GM18870 (cell line): ENCODE measurements around the gene VAV2.
"Not testable (repeated sequence)": the region's sequence is repeated elsewhere in the genome, so short reads cannot be mapped to it uniquely, and the experiment has no call there.

ENCODE experiments used
- ATAC-seq: cut with Tn5 transposase; IDR thresholded peaks from one replicate; pipeline ENCODE4 v1.9.1; 2021; ENCODE audit warnings: moderate library complexity; ENCODE audit not compliant: unreplicated experiment

VAV2 gene

DNA sequence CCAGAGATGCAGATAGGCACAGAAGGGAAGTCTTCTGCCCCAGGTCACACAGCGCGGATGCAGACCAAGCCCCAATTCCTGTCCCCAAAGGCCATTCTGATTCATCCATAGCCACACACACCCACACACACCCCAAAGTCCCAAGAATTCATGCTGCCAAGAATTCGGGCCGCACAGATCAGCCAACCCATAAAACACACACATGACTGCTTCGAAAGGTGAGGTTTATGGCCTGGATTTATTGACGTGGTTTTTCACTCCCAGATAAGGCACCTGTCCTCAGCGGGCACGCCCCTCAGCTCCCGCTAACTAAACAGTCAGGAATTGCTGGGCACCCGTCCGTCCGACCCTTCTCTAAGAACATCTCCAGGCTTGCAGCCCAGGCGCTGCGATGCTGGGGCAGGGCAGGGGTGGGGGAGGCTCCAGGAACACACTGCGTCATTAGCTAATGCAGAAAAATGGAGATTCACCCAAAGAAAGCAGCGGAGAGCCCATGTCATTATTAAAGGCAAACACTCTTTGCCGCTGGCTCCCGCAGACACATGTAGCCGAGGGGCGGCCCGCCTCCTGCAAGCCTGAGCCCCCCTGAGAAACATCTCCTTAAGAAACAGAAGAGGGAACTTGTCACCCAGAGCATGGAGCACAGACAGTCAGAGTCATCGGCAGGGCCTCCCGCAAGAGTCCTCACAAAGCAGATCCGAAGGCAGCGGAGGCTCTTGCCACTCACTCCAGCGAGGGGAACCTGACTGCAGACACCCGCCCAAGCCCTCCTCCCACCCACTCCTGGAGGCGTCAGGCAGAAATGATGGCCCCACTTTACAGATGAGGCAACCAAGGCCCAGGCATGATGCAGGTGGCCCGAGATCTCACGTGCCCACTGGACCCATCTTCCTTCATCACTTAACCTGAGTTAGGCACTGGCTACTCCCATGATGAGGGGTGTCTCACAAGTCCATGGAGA, 19.9 kb downstream of the VAV2 start:
- ATAC-seq, result no peak

DNA sequence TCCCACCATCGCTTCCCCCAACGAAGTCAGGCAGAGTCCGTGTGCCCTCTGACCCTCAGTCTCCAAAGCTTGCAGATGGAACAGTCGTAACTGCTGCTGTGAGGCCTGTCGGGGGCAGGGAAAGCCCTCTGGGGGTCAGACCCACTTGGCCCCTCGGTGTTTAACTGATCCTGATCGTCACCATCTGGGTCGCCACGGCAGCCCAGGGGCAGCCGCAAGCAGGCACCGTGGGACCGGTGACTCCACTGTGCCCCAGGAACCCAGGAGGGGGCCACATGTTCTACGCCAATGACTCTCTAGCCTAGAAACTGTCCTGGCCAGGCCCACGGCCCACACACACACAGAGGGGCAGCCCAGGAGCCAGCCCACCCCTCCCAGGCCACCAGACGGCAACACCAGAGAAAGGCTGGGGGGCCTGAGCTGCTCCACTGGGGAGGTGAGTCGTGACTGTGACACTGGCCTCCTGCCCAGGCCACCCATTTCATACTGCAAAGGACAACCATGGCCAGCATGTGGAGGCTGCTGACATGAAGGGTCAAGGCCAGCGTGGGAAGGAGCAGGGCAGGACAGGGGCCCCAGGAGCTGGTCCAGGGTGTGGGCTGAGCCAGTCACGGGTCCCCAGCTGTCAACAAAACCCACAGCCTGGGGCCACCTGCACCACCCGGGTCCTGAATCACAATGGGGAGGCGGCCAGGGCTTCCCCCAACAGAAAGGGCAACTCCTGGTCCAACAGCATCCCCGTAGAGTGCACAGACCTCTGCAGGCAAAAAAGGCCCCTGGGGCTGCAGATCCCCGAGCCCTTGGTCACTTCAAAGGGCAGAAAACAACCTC, 20.8 kb downstream of the VAV2 start:
- no peak for ATAC-seq

DNA sequence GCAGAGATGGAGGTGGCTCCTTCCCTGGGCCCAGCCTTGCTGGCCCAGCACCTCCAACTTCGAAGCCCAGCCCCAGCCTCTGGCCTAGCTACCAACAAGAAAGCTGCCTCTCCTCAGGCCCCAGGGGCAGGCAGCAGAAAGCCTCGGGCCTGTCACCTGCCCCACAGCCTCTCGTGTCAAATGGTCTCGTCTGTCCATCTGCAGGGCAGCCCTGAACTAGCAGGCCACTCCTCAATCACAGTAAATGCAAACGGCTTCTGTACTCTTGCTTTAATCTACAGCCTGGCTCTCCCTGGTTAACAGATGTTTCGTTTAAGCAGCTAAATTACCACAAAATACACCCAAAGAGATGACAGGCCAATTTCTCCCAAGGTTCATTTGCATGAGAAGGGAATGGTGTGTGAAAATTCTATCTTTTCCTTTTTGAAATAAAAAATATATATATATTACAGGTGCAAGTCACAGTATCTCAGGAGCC, 21.5 kb downstream of the VAV2 start:
- ATAC-seq, result no peak

DNA sequence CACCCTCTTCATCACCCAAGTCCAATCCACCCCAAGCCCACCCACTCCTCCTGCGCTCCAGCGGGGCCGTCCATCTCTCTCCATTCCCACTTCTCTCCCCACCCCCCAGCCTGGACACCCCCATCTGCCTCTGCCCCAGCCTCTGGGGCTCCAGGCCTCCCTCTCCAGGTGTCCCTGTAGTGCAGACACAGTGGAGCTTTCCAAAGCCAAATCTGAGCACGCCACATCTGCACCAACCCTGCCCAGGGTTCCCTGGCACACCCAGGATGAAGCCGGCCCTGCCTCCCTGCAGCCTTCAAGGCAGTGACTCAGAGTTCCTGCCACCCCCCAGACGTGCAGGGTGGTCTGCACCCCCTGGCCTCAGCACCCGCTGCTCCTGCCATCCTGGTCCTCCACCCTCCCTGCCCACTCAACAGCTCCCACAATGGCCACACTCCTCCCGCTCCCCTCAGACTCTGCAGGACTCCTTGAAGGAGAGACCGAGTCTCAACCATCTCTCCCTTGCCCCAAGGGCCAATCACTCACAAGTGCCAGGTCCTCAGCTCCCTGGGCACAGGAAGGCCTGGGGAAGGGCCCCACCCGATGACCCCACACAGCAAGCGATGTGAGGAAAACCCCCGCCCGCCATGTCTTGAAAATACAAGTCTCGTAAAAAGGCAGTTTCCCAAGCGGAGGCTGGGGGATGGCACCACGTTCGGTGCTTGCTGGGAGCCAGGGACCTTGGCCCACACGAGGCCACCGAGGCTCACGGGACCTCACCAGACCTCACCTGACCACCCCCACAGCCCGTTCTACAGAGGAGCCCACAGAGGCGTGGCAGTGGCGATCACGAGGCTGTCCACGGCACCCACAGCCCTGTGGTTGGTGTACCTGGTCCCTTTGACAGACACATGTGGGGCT, 22.2 kb downstream of the VAV2 start:
- ATAC-seq, result no peak

DNA sequence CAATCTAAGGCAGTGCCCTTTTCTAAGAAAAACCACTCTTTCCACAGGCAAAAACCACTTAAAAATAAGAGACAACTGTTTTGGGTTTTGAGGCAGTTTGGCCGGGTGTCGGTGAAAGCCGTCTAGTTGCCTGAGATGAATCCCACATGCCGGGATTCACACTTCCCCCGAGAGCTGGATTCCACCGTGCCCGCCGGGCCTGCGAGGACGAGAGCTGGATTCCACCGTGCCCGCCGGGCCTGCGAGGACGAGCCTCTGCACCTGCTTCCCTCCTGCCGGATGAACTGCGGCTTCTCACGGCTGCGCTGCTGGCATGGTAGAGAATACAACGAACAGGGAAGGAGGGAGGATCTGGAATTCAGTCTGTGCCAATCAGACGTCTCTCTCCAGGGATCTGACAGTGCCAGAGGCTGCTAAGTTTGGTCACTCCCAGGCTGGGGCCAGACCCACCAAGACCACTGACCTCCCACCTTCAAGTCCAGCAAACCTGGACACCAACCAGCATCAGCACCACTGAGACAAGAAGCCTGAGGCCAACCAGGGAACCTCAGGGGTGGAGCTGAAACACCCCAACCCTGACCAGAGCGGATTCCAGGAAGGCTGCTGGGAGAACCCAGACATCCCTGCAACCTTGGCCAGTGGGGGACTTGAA, 23.0 kb downstream of the VAV2 start:
- ATAC-seq, result no peak

DNA sequence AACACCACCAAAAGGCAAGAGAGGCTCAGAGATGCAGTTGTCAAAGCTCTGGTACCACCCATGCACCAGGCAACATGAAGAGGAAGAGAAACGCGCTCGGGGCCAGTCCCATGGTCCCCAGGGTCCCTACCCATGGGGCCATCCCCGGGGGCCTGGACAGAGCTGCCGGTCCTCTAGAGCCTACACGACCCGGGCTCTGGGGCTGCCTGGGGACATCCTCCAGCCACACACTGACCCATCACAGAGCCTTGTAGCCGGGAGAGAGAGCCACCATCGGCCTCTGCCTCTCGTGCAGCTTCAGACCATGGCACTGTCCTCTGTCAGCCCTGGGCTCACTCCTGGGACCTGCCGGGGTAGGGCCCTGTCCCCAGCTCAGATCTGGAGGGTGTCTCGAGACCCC, 23.7 kb downstream of the VAV2 start:
- no peak for ATAC-seq

DNA sequence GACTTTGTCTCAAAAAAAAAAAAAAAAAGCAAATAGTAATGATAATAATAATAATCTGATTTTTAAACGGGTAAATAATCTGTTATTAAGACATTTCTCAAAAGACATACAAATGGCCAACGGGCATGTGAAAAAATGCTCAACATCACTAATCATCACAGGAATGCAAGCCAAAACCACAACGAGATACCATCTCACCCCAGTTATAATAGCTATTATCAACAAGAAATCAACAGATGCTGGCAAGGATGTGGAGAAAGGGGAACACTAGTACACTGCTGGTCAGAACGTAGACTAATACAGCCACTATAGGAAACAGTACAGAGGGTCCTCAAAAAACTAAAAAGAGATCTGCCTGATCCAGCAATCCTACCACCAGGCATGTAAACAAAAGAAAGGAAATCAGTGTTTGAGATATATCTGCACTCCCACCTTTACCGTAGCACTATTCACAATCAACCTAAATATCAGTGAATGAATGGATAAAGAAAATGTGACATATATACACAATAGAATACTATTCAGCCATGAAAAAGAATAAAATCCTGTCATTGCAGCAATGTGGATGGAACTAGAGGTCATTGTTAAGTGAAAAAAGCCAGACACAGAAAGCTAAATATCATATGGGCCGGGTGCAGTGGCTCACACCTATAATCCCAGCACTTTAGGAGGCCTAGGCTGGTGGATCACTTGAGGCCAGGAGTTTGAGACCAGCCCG, 24.9 kb downstream of the VAV2 start:
- ATAC-seq, result no peak

DNA sequence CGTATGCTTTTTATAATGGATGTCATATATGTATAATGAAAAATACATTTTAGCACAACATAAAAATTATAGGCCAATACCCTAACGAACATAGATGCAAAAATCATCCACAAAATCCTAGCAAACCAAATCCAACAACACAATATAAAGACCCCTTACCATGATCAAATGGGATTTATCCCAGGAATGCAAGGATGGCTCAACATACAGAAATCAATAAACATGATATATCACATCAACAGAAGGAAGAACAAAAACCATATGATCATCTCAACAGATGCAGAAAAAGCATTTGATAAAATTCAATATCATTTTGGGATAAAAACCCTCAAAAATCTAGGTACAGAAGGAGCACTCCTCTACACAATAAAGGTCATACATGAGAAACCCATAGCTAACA, 27.7 kb downstream of the VAV2 start:
- ATAC-seq, result no peak

DNA sequence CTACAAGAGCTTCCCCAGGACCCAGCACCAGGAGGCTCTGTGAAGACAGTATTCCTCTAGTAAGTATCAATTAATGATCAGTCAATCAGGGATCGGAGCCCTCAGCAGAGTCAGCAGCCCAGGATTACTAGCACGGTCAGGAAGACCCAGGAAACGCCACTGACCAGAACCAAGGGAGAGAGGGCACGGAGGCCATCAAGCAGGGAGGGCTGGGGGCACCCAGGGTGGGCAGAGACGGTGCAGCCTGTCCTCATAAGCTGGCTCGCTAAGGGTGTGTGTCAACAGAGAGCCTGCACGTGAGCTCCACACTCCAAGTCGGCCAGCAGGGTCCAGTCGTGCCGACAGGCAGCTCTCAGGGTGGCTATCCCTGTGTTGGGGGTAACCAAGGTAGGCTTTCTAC, 29.0 kb downstream of the VAV2 start:
- no peak for ATAC-seq

DNA sequence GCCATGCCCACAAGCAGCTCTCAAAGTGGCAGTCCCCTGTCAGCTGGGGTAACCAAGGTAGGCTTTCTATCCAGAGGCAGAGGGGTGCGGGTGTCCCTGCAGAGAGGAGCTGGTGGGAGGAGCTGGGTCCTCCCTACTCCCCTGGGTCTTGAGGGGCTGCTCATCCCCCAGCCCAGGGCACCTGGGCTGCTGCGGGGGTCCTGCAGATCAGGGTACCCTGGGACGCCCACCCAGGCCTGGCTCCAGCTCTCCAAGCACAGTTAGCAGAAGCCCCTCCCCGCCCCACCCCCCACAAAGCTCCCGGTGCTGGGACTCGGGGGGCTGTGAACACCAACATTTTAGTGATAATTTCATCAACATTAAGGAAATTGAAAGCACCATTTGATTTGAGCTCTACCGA, 29.8 kb downstream of the VAV2 start:
- no peak for ATAC-seq

DNA sequence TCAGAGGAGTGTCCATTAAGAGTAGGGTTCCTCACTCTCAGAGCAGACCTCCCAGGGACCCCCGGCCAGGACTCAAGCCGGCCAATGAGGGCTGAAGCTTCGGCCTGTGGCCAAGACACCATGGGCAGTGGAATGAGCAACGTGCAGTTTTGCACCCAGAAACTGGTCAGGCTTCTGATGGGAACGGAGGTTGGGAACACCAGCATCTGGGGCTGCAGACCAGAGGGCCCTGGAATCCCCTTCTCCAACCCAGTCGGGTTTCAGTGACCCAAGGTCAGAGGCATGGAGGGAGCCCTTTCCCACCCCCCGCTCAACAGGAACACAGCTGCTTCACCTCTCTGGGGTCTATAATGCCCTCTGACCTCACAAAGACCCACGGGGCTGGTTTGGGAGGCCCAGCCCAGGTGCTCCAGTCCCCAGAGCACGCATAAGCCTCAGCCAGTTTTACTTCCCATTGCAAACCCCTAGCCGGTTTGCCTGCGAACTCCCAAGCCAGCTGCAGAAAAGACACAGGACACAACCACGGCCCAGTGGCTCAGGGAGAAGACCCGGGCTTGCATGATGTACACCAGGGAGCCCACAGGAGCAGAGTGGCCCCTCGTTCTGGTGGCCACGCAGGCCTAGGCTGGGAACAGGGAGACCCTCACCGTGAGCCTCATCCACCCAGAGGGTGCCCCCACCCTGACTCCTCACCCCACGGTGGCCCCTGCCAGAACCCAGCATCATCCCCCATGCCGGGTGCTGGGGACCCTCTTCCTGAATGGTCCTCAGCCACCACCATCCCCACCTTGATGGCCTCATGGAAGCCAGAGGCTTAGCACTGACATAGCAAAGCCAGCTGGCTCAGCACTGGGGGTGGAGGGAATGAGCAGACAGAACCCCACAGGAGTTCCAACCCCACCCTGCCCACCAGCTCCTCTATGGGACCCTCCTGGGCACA, 30.6 kb downstream of the VAV2 start:
- no peak for ATAC-seq

DNA sequence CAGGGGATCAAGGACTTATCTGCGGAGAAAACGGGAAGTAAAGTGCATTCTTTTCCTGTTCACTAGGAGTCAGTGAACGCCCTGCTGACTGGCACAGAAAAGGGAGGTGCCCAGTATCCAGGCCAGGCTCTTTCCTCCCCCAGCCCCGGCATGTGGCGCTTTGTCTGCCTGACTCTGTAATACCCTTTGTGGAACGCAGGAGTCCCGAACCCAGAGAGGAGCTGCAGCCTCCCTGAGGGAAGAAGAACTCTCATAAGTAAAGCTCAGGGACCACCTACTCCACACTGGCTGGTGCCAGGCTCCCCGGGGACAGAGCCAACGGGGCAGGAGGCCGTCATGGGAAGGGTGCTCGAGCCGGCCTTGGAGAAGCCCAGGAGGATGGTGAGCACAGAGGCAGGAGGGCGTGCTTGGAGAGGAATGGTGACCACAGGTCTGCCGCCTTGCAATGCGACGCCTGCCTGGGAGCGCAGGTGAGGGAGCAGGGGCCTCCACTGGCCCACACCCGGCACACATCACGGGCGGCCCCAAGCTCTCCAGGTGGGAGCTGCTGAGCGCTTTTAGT, 31.5 kb downstream of the VAV2 start:
- ATAC-seq, result no peak

DNA sequence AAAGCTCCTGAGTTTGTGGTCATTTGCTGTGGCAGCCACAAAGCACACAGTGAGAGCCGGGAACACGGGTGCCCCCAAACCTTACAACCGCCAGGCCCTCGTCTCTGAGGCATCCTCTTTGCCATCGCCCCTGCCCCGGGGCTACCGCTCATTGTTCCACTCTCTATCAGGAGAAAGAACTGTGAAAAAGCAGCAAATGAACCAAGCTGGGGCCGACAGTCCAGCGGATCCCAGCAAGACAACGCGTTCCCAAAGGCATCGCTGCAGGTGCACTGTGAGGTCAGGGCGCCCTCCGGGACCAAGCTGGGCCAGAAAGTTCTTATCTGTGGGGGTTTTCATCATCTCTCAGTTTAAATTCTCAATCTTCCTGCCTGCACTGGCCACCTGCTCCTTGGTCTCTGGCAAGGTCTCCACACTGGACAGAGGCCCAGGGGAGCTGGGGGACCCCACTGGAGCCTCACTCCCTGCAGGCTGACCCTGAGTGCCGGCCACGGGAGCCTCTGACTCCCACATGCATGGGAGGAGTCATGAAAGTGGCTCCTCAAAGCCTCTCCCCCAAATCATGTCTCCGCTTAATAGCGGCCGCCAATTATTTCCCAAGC, 32.1 kb downstream of the VAV2 start:
- ATAC-seq, result no peak

DNA sequence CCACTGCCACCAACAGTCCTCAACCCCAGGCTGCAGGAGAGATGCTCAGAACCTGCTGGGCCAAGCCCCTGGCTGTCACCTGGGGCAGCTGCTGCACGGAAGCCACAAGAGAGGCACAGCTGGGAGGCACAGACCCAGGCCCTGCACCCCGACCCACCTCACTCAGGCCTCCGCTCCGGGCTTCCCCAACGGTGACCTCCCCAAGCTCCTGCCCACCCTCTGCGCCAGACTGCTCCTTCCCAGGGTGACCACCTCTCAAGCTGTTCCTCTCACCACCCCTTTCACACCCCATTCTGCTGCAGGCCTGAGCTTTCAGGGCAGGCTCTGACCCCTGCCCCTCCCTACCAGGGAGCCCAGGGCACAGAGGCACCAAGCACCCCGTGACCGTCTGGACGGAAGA, 33.0 kb downstream of the VAV2 start:
- no peak for ATAC-seq

DNA sequence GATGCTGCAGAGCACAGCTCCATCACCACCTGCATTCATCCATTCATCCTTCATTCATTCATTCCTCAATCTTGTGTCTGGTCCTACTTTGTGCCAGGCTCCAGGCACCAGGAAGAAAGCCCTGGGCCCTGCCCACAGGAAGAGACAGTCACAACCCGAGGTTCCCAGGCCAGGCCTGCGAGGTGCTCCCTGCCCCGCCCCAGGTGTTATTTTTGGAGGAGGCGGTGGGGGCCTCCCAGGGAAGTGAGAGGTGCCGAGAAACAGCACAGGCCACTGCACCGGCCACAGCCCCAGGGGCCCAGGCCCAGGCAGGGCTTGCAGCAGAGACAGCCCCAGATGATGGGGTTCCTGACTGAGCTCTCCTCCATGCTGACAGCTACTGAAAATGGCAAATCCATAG, 33.4 kb downstream of the VAV2 start:
- ATAC-seq, result no peak

DNA sequence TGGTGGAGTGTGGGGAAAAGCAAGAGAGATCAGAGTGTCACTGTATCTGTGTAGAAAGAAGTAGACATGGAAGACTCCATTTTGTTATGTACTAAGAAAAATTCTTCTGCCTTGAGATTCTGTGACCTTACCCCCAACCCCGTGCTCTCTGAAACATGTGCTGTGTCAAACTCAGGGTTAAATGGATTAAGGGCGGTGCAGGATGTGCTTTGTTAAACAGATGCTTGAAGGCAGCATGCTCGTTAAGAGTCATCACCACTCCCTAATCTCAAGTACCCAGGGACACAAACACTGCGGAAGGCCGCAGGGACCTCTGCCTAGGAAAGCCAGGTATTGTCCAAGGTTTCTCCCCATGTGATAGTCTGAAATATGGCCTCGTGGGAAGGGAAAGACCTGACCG, 34.4 kb downstream of the VAV2 start:
- ATAC-seq, result not testable (repeated sequence)

DNA sequence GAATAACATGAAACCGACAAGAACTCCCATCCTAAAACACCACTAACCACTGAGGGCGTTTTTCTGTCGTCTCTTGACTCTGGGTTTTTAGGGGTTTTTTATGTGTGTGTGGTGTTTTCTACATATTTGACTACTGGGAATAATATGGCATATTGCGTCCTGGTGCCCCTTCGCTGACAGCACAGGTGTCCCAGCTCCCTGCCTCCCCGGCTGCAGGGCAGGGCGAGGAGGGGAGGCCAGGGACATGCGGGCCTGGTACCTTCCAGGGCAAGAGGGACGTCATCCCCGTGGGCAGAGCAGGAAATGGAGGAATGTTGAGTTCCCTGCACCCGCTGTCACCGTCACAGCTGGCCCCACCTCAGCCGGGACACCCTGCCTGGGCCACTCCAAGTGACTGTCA, 34.8 kb downstream of the VAV2 start:
- no peak for ATAC-seq

DNA sequence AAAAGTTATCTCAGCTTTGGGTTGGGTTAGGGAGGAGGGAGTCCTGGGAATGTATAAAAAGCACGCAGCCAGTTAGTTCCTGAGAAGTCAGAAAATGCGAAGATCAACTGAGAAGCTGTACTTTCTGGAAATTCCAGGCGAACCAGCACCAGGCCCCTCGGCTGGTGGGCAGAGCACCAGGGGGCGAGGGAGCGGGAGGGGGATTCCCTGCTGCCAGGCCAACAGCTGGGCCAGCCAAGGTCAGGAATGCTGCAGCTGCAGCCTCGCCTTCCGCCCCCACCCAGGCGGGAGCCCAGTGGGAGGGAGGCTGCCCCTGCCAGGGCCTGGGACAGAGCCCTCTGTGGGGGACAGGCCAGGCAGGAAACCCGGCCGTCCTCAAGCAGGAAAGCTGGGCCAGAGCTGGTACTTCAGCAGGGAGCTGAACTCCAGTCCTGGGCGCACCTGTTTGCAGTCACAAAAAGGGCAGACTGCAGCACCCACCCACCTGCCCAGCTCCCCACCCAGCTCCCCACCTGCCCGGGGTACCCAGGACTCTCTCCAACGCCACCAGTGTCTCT, 35.5 kb downstream of the VAV2 start:
- ATAC-seq, result no peak
